ENCODE results near the gene NCDN.
"Not testable (repeated sequence)": the region's sequence is repeated elsewhere in the genome, so short reads cannot be mapped to it uniquely, and the experiment has no call there.

GRCh38 chr1:35576766-35577070, 19.1 kb downstream of the NCDN start:
- TF ChIP-seq, protein P1, sequence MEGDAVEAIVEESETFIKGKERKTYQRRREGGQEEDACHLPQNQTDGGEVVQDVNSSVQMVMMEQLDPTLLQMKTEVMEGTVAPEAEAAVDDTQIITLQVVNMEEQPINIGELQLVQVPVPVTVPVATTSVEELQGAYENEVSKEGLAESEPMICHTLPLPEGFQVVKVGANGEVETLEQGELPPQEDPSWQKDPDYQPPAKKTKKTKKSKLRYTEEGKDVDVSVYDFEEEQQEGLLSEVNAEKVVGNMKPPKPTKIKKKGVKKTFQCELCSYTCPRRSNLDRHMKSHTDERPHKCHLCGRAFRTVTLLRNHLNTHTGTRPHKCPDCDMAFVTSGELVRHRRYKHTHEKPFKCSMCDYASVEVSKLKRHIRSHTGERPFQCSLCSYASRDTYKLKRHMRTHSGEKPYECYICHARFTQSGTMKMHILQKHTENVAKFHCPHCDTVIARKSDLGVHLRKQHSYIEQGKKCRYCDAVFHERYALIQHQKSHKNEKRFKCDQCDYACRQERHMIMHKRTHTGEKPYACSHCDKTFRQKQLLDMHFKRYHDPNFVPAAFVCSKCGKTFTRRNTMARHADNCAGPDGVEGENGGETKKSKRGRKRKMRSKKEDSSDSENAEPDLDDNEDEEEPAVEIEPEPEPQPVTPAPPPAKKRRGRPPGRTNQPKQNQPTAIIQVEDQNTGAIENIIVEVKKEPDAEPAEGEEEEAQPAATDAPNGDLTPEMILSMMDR (conservative IDR thresholded peaks at IDR 0.05 in 1 of 2, IDR thresholded peaks at IDR 0.05 in 1 of 2; ENCODE audit: low read depth in 1 of 2, low read length in 2 of 2): not testable (repeated sequence)
- not testable (repeated sequence) for TF ChIP-seq EZH2 (IDR thresholded peaks at IDR 0.05; ENCODE audit: low read length, missing control alignments)

Data from fibroblast of lung (primary cell).